NT2/D1 (cell line): Measurements from ENCODE around the gene KCNJ4.

Source experiments
- YY1 ChIP-seq: IDR thresholded peaks from 2 replicates; pipeline ENCODE4 v1.6.1; 2011; ENCODE audit not compliant: insufficient read length, insufficient read depth
- ZNF274 ChIP-seq: IDR thresholded peaks from 2 replicates; pipeline ENCODE4 v1.6.1; 2011; ENCODE audit warnings: mild to moderate bottlenecking, low read depth, low read length

DNA sequence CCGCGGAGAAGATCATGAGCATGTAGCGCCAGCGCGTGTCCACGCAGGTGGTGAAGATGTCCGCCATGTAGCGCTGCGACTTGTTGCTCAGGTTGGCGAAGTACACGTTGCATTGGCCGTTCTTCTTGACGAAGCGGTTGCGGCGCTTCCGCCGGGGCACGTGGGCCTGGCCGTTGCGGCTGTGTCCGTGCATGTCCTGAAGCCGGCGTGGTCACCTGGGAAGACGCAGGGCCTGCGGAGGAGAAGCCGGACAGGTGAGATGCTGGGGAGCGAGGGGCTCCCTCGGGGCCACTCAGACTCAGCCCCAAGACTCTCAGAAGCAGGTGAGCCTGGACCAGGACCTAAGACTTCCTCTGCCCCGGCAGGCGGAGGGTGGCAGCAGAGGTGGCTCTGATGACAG is 27.1 kb downstream of the KCNJ4 start:
- TF ChIP-seq YY1 (no peak), ZNF274 (no peak)
